Measurements from ENCODE around the gene RHPN2. TPM values are rescaled to one million over a fixed set of nuclear protein-coding genes. Genes with fewer than 3 reads are reported as not detected.
"Not testable (repeated sequence)": the region's sequence is repeated elsewhere in the genome, so short reads cannot be mapped to it uniquely, and the experiment has no call there.

Gene RHPN2
- total RNA-seq, 2 experiments from 2014 or later = 1.6 to 1.8 TPM

- POLR2A ChIA-PET = no interaction called here
- ATAC-seq (ENCODE audit: low read depth) = peak; percentile 96
- Mint-ChIP-seq H3K4me3 (peak overlapping the region; percentile 62), H3K4me1 (peaks cover 14% of the 10 kb centered on the region), H3K27ac (peak overlapping the region; percentile 82), H3K9me3 (no peaks in the 10 kb centered on the region), H3K36me3 (peaks cover 1% of the 10 kb centered on the region), H3K27me3 (peaks cover 2% of the 10 kb centered on the region)
- peak; percentile 62 for DNase-seq
These were observed 64.2 kb downstream of the RHPN2 start for GRCh38 chr19:33000510-33000909.

- DNase-seq (no peak), ATAC-seq (ENCODE audit: low read depth) (no peak)
- POLR2A ChIA-PET = no interaction called here
- no peaks in the 10 kb centered on the region for H3K9me3 Mint-ChIP-seq
- H3K4me1 Mint-ChIP-seq = peaks cover 14% of the 10 kb centered on the region
- H3K36me3 Mint-ChIP-seq = peaks cover 1% of the 10 kb centered on the region
- peak overlapping the region; percentile 45 for H3K27ac Mint-ChIP-seq
- H3K4me3 Mint-ChIP-seq = no peak overlapping the region
- no peaks in the 10 kb centered on the region for H3K27me3 Mint-ChIP-seq
These were observed 66.0 kb downstream of the RHPN2 start for GRCh38 chr19:32998722-32999121.

GRCh38 chr19:32997716-32998355, 66.9 kb downstream of the RHPN2 start:
- POLR2A ChIA-PET = interaction anchor here (0.6 kb wide), 1 partner anchor 10 kb away, joined by 5 read pairs; no protein-coding TSS in a partner anchor
- peak overlapping the region; percentile 23 for H3K27ac Mint-ChIP-seq

GRCh38 chr19:32997061-32997464, 67.6 kb downstream of the RHPN2 start:
- H3K36me3 Mint-ChIP-seq; H3K27me3 Mint-ChIP-seq; DNase-seq; POLR2A ChIA-PET; H3K4me3 Mint-ChIP-seq; H3K9me3 Mint-ChIP-seq; ATAC-seq (ENCODE audit: low read depth): not testable (repeated sequence)
- peak overlapping the region; percentile 28 for H3K27ac Mint-ChIP-seq
- H3K4me1 Mint-ChIP-seq = peaks cover 14% of the 10 kb centered on the region

More at GRCh38 chr19:32997716-32998355, 66.9 kb downstream of the RHPN2 start:
- Mint-ChIP-seq H3K4me3 (no peak overlapping the region), H3K9me3 (no peaks in the 10 kb centered on the region), H3K4me1 (peaks cover 14% of the 10 kb centered on the region), H3K27me3 (no peaks in the 10 kb centered on the region), H3K36me3 (peaks cover 1% of the 10 kb centered on the region)
- DNase-seq = no peak
- no peak for ATAC-seq (ENCODE audit: low read depth)

- H3K27me3 Mint-ChIP-seq; H3K9me3 Mint-ChIP-seq; H3K27ac Mint-ChIP-seq; DNase-seq; ATAC-seq (ENCODE audit: low read depth); H3K4me3 Mint-ChIP-seq; POLR2A ChIA-PET; H3K36me3 Mint-ChIP-seq: not testable (repeated sequence)
- H3K4me1 Mint-ChIP-seq = peaks cover 16% of the 10 kb centered on the region
These were observed 68.7 kb downstream of the RHPN2 start for GRCh38 chr19:32995966-32996365.

- Mint-ChIP-seq H3K4me3 (no peak overlapping the region), H3K27ac (no peak overlapping the region), H3K4me1 (peaks cover 2% of the 10 kb centered on the region), H3K9me3 (no peaks in the 10 kb centered on the region), H3K36me3 (no peaks in the 10 kb centered on the region), H3K27me3 (no peaks in the 10 kb centered on the region)
- ATAC-seq (ENCODE audit: low read depth) = no peak
- no peak for DNase-seq
- POLR2A ChIA-PET = no interaction called here
These were observed 76.0 kb downstream of the RHPN2 start for GRCh38 chr19:32988724-32989123.

- DNase-seq; H3K4me3 Mint-ChIP-seq; H3K27me3 Mint-ChIP-seq; H3K27ac Mint-ChIP-seq; H3K9me3 Mint-ChIP-seq; POLR2A ChIA-PET; H3K4me1 Mint-ChIP-seq; ATAC-seq (ENCODE audit: low read depth); H3K36me3 Mint-ChIP-seq: not testable (repeated sequence)
These were observed 76.4 kb downstream of the RHPN2 start for GRCh38 chr19:32988254-32988653.

- H3K4me1 Mint-ChIP-seq; H3K27ac Mint-ChIP-seq; H3K9me3 Mint-ChIP-seq; H3K36me3 Mint-ChIP-seq; ATAC-seq (ENCODE audit: low read depth); DNase-seq; H3K4me3 Mint-ChIP-seq; POLR2A ChIA-PET; H3K27me3 Mint-ChIP-seq: not testable (repeated sequence)
These were observed 82.2 kb downstream of the RHPN2 start for GRCh38 chr19:32982488-32982887.

- H3K9me3 Mint-ChIP-seq; ATAC-seq (ENCODE audit: low read depth); H3K27ac Mint-ChIP-seq; H3K4me3 Mint-ChIP-seq; H3K27me3 Mint-ChIP-seq; H3K4me1 Mint-ChIP-seq; POLR2A ChIA-PET; DNase-seq; H3K36me3 Mint-ChIP-seq: not testable (repeated sequence)
These were observed 84.9 kb downstream of the RHPN2 start for GRCh38 chr19:32979807-32980206.

GRCh38 chr19:32977813-32978212, 86.9 kb downstream of the RHPN2 start:
- POLR2A ChIA-PET = not testable (repeated sequence)

GRCh38 chr19:32977280-32977679, 87.4 kb downstream of the RHPN2 start:
- POLR2A ChIA-PET = no interaction called here
- H3K4me3 Mint-ChIP-seq = no peak overlapping the region

More at GRCh38 chr19:32977813-32978212, 86.9 kb downstream of the RHPN2 start:
- DNase-seq; H3K27ac Mint-ChIP-seq; ATAC-seq (ENCODE audit: low read depth); H3K4me3 Mint-ChIP-seq; H3K9me3 Mint-ChIP-seq; H3K27me3 Mint-ChIP-seq; H3K4me1 Mint-ChIP-seq; H3K36me3 Mint-ChIP-seq: not testable (repeated sequence)

GRCh38 chr19:32976223-32976805, 88.4 kb downstream of the RHPN2 start:
- Mint-ChIP-seq H3K27me3 (no peaks in the 10 kb centered on the region), H3K4me1 (no peaks in the 10 kb centered on the region), H3K27ac (peak overlapping the region; percentile 9), H3K9me3 (no peaks in the 10 kb centered on the region), H3K4me3 (no peak overlapping the region), H3K36me3 (peaks cover 6% of the 10 kb centered on the region)
- ATAC-seq (ENCODE audit: low read depth) (no peak), DNase-seq (peak; percentile 82)
- POLR2A ChIA-PET = interaction anchor here (1.0 to 1.3 kb wide), 2 partner anchors 105 to 285 kb away, joined by 4 read pairs; partner anchors contain the start of genes GPATCH1 and NUDT19

More at GRCh38 chr19:32977280-32977679, 87.4 kb downstream of the RHPN2 start:
- Mint-ChIP-seq H3K27ac (no peak overlapping the region), H3K27me3 (no peaks in the 10 kb centered on the region), H3K36me3 (peaks cover 4% of the 10 kb centered on the region), H3K9me3 (no peaks in the 10 kb centered on the region), H3K4me1 (no peaks in the 10 kb centered on the region)
- no peak for ATAC-seq (ENCODE audit: low read depth)
- DNase-seq = no peak

- POLR2A ChIA-PET = interaction anchor here (0.6 to 2.0 kb wide), 4 partner anchors 126 to 1405 kb away, joined by 3 to 10 read pairs (median 4); partner anchors contain the start of gene NUDT19
- peak; percentile 95 for DNase-seq
- H3K27ac Mint-ChIP-seq = peak within 1 kb of the TSS; percentile 83
- H3K27me3 Mint-ChIP-seq = no peaks in the 10 kb centered on the region
- H3K9me3 Mint-ChIP-seq = no peaks in the 10 kb centered on the region
- peak; percentile 100 for ATAC-seq (ENCODE audit: low read depth)
- H3K4me3 Mint-ChIP-seq = peak within 1 kb of the TSS; percentile 99
- H3K4me1 Mint-ChIP-seq = peaks cover 4% of the 10 kb centered on the region
- peaks cover 6% of the 10 kb centered on the region for H3K36me3 Mint-ChIP-seq
These were observed 92.8 kb downstream of the RHPN2 start, which contains the start of the genes CEP89 and FAAP24 for GRCh38 chr19:32971715-32972540. Gene CEP89, minus strand, starts transcription at chr19:32971958. Its CDS starts 84 bp downstream, at chr19:32971874. Gene FAAP24, plus strand, starts transcription at chr19:32972242. Its CDS starts 955 bp downstream, at chr19:32973197.

All from activated naive CD8-positive, alpha-beta T cell treated with anti-CD3 and anti-CD28 coated beads, Interleukin-2, amount 10 ng/mL, durations not matched to agents 7 days and 5 days (primary cell).